8988T (cell line): ENCODE results near the gene CTNNA1.

ENCODE experiments used
- DNase-seq: peaks from one replicate; pipeline ENCODE4 v3.0.0; 2011

Gene CTNNA1

DNA sequence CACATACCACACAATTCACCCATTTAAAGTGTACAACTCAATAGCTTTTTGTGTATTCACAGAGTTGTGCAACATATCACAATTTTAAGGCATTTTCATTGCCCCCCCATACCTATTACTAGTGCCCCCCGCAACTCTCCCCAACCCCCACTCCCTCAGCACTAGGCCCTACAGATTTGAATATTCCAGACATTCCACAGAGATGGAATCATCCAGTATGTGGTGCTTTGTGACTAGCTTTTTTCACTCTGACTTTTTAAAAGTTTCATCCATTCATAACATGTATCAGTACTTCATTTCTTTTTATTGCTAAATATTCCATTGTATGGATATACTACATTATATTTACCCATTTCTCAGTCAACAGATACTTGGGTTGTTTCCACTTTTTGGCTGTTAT is 224.9 kb downstream of the CTNNA1 start:
- DNase-seq: no peak

DNA sequence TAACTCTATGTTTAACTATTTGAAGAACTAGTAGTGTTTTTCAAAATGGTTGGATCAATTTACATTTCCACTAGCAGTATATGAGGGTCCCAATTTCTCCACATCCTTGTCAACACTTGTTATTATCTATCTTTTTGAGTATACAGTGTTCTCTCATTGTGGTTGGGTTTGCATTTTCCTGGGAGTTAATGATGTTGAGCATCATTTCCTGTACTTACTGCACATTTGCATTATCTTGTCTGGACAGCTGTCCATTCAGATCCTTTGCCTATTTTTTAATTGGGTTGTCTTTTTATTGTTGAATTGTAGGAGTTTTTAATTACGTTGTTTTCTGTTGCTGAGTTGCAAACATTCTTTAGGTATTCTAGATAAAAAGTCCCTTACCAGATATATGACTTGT is 225.4 kb downstream of the CTNNA1 start:
- no peak for DNase-seq

DNA sequence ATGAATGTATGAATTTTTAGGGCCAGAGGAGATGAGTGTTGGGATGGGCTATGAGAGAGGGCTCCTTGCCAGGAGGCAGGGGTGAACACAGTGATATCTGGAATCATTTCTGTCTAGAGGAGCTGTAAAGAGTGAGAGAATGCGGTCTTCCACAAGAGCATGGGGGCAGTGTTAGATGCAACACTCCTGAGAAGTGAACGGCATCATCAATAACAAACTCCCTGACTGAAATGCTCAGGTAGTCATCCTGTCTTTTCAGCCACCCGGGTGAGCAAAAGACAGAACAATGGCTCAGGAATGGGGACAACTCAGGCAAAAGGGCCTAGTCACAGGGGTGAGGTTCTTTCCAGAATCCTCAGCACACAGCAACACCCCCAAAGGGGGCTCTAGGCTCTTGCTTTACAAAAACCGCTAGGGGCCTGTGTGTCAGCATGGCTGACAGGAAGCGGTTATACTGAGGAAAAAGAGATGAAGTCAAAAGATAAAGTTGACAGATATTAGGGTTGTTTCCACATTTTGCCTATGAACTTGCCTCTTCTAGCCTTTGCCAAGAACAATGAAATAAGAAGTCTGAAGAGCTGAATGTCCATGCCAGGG is 226.6 kb downstream of the CTNNA1 start:
- no peak for DNase-seq

DNA sequence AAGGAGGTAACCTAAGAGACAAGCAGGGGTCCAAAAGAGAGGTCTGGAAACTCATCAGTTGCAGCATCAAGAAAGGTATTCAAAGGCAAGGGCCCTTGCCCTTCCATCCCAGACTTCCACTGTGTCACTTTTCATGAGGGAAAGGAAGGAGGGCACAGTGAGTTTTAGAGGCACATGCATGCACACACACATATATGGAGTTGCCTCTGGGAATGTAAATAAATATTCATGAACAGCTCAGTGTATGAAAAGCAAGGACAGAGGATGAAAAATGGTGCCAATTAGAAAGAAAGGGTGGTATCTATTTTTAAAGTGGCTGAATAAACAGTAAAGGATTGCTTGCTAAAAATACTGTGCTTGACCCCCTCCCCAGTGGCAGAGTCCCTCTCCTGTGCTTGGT is 227.2 kb downstream of the CTNNA1 start:
- no peak for DNase-seq

DNA sequence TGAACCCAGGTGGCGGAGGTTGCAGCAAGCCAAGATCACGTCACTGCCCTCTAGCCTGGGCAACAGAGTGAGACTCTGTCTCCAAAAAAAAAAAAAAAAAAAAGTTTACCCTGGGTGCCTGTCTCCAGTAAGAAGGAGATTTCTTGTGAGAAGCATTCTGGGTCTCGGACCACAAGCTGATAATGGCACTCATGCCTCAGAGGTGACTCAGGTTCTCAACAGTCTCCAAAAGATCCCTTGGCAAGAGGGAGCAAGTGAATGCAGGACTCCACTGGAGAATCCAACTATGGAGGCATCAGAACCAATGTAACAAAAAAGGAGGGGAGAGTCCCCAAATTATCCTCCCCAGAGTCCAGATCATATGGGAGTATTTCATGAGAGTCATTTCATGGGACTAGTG is 227.9 kb downstream of the CTNNA1 start:
- no peak for DNase-seq

DNA sequence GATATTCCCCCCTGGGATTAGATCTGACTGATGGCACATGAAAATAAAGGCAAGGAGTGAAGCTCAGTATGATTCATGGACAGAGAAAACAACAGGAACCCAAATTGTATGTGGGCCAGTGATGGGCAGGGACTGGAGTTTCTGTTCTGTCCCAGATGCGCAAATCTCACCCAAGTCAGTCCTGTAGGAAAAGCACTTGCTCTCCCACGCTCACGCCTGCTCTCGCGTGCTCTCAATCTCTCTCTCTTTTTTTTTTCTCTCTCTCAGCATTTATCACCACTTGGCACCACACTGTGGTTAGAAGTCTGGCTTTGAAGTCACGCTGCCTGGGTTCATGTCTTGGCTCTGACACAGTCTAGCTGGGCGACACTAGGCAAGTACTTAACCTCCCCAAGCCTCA is 228.4 kb downstream of the CTNNA1 start:
- DNase-seq: no peak

DNA sequence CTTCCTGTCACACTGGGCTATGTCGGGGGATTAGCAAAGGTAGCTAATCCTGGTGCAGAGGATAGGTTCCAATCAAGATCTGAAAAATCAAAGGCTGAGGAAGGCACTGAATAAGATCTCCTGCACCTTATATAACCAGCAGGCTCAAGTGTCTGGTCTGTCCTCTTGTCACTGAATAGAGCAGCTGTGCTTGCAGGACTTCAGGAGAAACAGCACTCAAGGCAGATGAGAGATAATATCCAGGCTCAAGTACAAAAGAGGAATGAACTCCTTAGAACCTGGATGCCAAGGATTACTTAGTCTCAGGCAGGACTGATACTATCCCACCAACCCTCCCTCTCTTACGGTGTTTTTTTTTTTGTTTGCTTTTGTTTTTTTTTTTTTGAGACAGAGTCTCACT is 230.8 kb downstream of the CTNNA1 start:
- no peak for DNase-seq
